Astrocyte of the spinal cord (primary cell): Measurements from ENCODE around the gene ZKSCAN2.

ENCODE experiments used
- DNase-seq: peaks from one replicate; pipeline ENCODE4 v3.0.0; 2011; ENCODE audit warnings: low read depth, low spot score
- H3K4me3 ChIP-seq: 2 replicates; pipeline ENCODE4 v1.5.1; 2011; ENCODE audit warnings: low read depth, mild to moderate bottlenecking, low read length, moderate library complexity
- CTCF ChIP-seq: IDR thresholded peaks from 2 replicates; pipeline ENCODE4 v1.5.1; 2012; ENCODE audit warnings: low read depth, mild to moderate bottlenecking, low read length, inconsistent platforms
- in situ Hi-C: cut with HindIII; loops from 2 replicates; pipeline ENCODE4 v1.10.0; 2017; ENCODE audit warnings: low sequenced_read_pairs

The ZKSCAN2 gene

GRCh38 chr16:25194273-25194878, 63.3 kb downstream of the ZKSCAN2 start:
- H3K4me3 ChIP-seq = no peak overlapping the region
- TF ChIP-seq CTCF = no peak
- no peak for DNase-seq
- in situ Hi-C loops = no loop called here

- no peak overlapping the region for H3K4me3 ChIP-seq
- no peak for TF ChIP-seq CTCF
- DNase-seq = no peak
- in situ Hi-C loops = no loop called here
Observed at GRCh38 chr16:25192096-25192495, 65.5 kb downstream of the ZKSCAN2 start.

- in situ Hi-C loops = no loop called here
- DNase-seq = no peak
- TF ChIP-seq CTCF = no peak
- H3K4me3 ChIP-seq = no peak overlapping the region
Observed at GRCh38 chr16:25189305-25189704, 68.3 kb downstream of the ZKSCAN2 start.

- no peak for DNase-seq
- TF ChIP-seq CTCF = no peak
- in situ Hi-C loops = no loop called here
- no peak overlapping the region for H3K4me3 ChIP-seq
Observed at GRCh38 chr16:25187491-25187795, 70.2 kb downstream of the ZKSCAN2 start.
